ENCODE data around the gene AXL. TPM values are rescaled to one million over a fixed set of nuclear protein-coding genes. Genes with fewer than 3 reads are reported as not detected.

Gene AXL
- total and polyA plus RNA-seq, 2 of the 13 experiments (the other 11 are each of a cell fraction or from before 2014, with no cell fraction given), result 0.71 to 5.9 TPM

- Histone ChIP-seq H4K20me1 (ENCODE audit: insufficient read depth, low read length) (no peaks in the 10 kb centered on the region), H3K4me3 (replicated peaks in 1 of 3; ENCODE audit: insufficient read depth in 1 of 3, low read depth in 2 of 3, low read length in 3 of 3) (peak within 1 kb of the TSS; percentile 58 to 72 (median 58)), H2AFZ (ENCODE audit: low read length) (no peak within 1 kb of the TSS), H3K4me2 (ENCODE audit: low read depth, low read length) (peak within 1 kb of the TSS; percentile 75), H3K36me3 (replicated peaks in 1 of 2; ENCODE audit: control insufficient read depth in 1 of 2, insufficient read depth in 2 of 2, low read length in 2 of 2) (no peaks in the 10 kb centered on the region), H3K27ac (ENCODE audit: extremely low read length, insufficient read depth, low read length) (no peak within 1 kb of the TSS), H3K27me3 (ENCODE audit: control insufficient read depth in 1 of 2, insufficient read depth in 2 of 2, low read length in 2 of 2) (peaks cover 0 to 24% of the 10 kb centered on the region in 2 experiments; a peak in 2 of 5 replicates), H3K4me1 (ENCODE audit: insufficient read depth, low read length) (peaks cover 48% of the 10 kb centered on the region), H3K9me3 (ENCODE audit: low read length) (no peaks in the 10 kb centered on the region), H3K79me2 (ENCODE audit: insufficient read depth, low read length) (no peaks in the 10 kb centered on the region), H3K9ac (ENCODE audit: insufficient read depth, low read depth, low read length) (peak within 1 kb of the TSS; percentile 47)
- ATAC-seq (peak; percentile 84), FAIRE-seq (no peak), DNase-seq (ENCODE audit: low spot score) (no peak)
- ChIA-PET CTCF (ENCODE audit: low intra/inter-chr PET ratio, low total read pairs) (no interaction called here), POLR2A (interaction anchor here (2.1 kb wide), 1 partner anchor 71 kb away, joined by 11 read pairs; the partner anchor contains the start of gene HNRNPUL1)
- in situ Hi-C loops (cut with HindIII; ENCODE audit: extremely low pct_ligation_motif_present, low pct_unique_long_range_greater_than_20kb) (no loop called here), intact Hi-C loops (cut with micrococcal nuclease; ENCODE audit: unreplicated experiment) (no loop called here)
- WGBS (ENCODE audit: low lambda C conversion rate), result under 1% methylated on average over 18 of the region's 58 CpGs
- no TSS peak for BruUV-seq (replicated peaks)
- TF ChIP-seq ZNF3 (CRISPR knock-in tag; IDR thresholded peaks at IDR 0.05), result no peak
- TF ChIP-seq TOE1 (CRISPR knock-in tag; IDR thresholded peaks at IDR 0.05), result no peak
- TF ChIP-seq ZFP36L1 (CRISPR knock-in tag; IDR thresholded peaks at IDR 0.05), result no peak
- TF ChIP-seq SIN3A (IDR thresholded peaks at IDR 0.05; ENCODE audit: borderline replicate concordance, low read depth, low read length), result no peak
- no peak for TF ChIP-seq ZNF709 (CRISPR knock-in tag; IDR thresholded peaks at IDR 0.05)
- no peak for TF ChIP-seq ZNF124 (CRISPR knock-in tag; IDR thresholded peaks at IDR 0.05)
- no peak for TF ChIP-seq SP1 (IDR thresholded peaks at IDR 0.05)
- TF ChIP-seq SP1 (CRISPR knock-in tag; IDR thresholded peaks at IDR 0.05), result no peak
- TF ChIP-seq SRSF1 (optimal IDR thresholded peaks at IDR 0.05; ENCODE audit: low read depth, low read length), result peak; percentile 37
- TF ChIP-seq GATA4 (IDR thresholded peaks at IDR 0.05; ENCODE audit: borderline replicate concordance, low read depth), result no peak
- TF ChIP-seq ZC3H13 (CRISPR knock-in tag; IDR thresholded peaks at IDR 0.05), result no peak
- TF ChIP-seq ZNF576 (CRISPR knock-in tag; IDR thresholded peaks at IDR 0.05), result no peak
- TF ChIP-seq ATRX (CRISPR knock-in tag; IDR thresholded peaks at IDR 0.05; ENCODE audit: borderline replicate concordance), result no peak
- TF ChIP-seq FOXM1 (CRISPR knock-in tag; IDR thresholded peaks at IDR 0.05), result no peak
- no peak for TF ChIP-seq ZNF280B (CRISPR knock-in tag; IDR thresholded peaks at IDR 0.05; ENCODE audit: borderline replicate concordance)
- TF ChIP-seq CSRNP1 (CRISPR knock-in tag; IDR thresholded peaks at IDR 0.05), result 0 out of 2 replicates have a peak, but pooled peaks have one; percentile 25
- TF ChIP-seq, protein P1, sequence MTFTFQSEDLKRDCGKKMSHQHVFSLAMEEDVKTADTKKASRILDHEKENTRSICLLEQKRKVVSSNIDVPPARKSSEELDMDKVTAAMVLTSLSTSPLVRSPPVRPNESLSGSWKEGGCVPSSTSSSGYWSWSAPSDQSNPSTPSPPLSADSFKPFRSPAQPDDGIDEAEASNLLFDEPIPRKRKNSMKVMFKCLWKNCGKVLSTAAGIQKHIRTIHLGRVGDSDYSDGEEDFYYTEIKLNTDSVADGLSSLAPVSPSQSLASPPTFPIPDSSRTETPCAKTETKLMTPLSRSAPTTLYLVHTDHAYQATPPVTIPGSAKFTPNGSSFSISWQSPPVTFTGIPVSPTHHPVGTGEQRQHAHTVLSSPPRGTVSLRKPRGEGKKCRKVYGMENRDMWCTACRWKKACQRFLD (CRISPR knock-in tag; IDR thresholded peaks at IDR 0.05; ENCODE audit: borderline replicate concordance), result no peak
- TF ChIP-seq BCL6 (CRISPR knock-in tag; IDR thresholded peaks at IDR 0.05), result peak; percentile 74
- no peak for TF ChIP-seq ZNF605 (CRISPR knock-in tag; IDR thresholded peaks at IDR 0.05)
Observed at GRCh38 chr19:41192574-41193429, 26.2 kb upstream of the AXL start, which contains the start of gene CYP2S1. CYP2S1 (plus strand) TSS chr19:41193219; CDS start chr19:41193265, 46 bp downstream.

Measured in HepG2 (cell line).